ENCODE data around the gene MTREX.

DNA sequence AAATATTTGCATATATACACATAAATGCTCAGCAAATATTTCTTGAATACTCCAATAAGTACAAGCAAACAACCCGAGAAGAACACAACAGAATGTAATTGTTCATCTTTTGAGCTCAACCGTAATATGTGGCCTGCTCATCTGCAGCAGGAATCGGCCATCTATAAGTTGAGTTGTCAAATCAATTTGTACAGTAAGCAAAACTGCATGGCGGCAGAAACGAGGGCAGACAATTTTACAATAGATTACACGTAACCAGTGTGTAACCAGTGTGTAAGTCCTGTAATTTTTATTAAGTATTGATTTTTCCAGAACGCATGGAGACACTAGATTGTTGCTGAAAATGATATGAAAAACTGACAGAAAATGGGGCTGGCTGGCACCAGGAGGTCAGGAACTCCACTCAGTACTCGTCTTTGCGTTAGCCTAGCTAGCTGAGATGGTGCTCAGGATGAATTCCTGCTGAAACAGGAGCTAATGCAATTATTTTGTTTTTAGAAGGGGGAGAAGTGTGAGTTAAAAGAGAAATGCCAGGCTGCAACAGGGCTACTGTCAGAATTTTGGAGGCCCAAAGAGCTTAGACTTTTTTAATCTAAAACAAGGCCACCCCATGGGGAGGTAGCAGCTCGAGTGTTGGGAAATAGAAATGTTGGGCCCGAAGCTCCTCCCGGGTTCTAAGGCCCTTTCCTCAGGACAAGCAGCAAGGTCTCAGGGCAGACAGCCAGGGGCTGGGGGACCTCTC is 977 bp upstream of the MTREX start:
- TF ChIP-seq, protein P1, sequence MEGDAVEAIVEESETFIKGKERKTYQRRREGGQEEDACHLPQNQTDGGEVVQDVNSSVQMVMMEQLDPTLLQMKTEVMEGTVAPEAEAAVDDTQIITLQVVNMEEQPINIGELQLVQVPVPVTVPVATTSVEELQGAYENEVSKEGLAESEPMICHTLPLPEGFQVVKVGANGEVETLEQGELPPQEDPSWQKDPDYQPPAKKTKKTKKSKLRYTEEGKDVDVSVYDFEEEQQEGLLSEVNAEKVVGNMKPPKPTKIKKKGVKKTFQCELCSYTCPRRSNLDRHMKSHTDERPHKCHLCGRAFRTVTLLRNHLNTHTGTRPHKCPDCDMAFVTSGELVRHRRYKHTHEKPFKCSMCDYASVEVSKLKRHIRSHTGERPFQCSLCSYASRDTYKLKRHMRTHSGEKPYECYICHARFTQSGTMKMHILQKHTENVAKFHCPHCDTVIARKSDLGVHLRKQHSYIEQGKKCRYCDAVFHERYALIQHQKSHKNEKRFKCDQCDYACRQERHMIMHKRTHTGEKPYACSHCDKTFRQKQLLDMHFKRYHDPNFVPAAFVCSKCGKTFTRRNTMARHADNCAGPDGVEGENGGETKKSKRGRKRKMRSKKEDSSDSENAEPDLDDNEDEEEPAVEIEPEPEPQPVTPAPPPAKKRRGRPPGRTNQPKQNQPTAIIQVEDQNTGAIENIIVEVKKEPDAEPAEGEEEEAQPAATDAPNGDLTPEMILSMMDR (IDR thresholded peaks at IDR 0.05) = no peak
- TF ChIP-seq POLR2A (IDR thresholded peaks at IDR 0.05) = no peak
- no peak for TF ChIP-seq POLR2AphosphoS5 (IDR thresholded peaks at IDR 0.05)
